ENCODE results near the gene FNBP1. TPM values are rescaled to one million over a fixed set of nuclear protein-coding genes. Genes with fewer than 3 reads are reported as not detected.

Gene FNBP1
- total RNA-seq, 1 experiment from 2014 or later, result 53.6 TPM

- Histone ChIP-seq H3K36me3 (ENCODE audit: control insufficient read depth, insufficient read depth, low read length) (no peaks in the 10 kb centered on the region; the same call in 1 of the 2 replicates), H3K9me3 (ENCODE audit: control insufficient read depth, insufficient read depth, low read depth, low read length) (no peaks in the 10 kb centered on the region), H3K4me1 (ENCODE audit: control insufficient read depth, insufficient read depth, low read length) (no peaks in the 10 kb centered on the region), H3K4me3 (ENCODE audit: low read depth in 2 of 2, low read length in 2 of 2) (no peak overlapping the region), H3K27ac (ENCODE audit: low read length) (no peak overlapping the region), H3K27me3 (ENCODE audit: control insufficient read depth, insufficient read depth, low read length) (no peaks in the 10 kb centered on the region)
- TF ChIP-seq, protein P1, sequence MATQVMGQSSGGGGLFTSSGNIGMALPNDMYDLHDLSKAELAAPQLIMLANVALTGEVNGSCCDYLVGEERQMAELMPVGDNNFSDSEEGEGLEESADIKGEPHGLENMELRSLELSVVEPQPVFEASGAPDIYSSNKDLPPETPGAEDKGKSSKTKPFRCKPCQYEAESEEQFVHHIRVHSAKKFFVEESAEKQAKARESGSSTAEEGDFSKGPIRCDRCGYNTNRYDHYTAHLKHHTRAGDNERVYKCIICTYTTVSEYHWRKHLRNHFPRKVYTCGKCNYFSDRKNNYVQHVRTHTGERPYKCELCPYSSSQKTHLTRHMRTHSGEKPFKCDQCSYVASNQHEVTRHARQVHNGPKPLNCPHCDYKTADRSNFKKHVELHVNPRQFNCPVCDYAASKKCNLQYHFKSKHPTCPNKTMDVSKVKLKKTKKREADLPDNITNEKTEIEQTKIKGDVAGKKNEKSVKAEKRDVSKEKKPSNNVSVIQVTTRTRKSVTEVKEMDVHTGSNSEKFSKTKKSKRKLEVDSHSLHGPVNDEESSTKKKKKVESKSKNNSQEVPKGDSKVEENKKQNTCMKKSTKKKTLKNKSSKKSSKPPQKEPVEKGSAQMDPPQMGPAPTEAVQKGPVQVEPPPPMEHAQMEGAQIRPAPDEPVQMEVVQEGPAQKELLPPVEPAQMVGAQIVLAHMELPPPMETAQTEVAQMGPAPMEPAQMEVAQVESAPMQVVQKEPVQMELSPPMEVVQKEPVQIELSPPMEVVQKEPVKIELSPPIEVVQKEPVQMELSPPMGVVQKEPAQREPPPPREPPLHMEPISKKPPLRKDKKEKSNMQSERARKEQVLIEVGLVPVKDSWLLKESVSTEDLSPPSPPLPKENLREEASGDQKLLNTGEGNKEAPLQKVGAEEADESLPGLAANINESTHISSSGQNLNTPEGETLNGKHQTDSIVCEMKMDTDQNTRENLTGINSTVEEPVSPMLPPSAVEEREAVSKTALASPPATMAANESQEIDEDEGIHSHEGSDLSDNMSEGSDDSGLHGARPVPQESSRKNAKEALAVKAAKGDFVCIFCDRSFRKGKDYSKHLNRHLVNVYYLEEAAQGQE (IDR thresholded peaks at IDR 0.05; ENCODE audit: insufficient read depth in 1 of 2, low read depth in 2 of 2, low read length in 1 of 2), result no peak
- TF ChIP-seq TCF7L2 (IDR thresholded peaks at IDR 0.05; ENCODE audit: low read depth, low read length) (no peak), POLR2AphosphoS5 (IDR thresholded peaks at IDR 0.05; ENCODE audit: low read depth, low read length) (no peak), CTCF (IDR thresholded peaks at IDR 0.05) (no peak), SIN3A (IDR thresholded peaks at IDR 0.05; ENCODE audit: borderline replicate concordance, insufficient read depth, low read depth, low read length) (no peak)
- BruUV-seq (replicated peaks), result no TSS peak
- in situ Hi-C loops (cut with HindIII; ENCODE audit: low pct_unique_long_range_greater_than_20kb, low sequenced_read_pairs), result no loop called here
- POLR2A ChIA-PET, result interaction anchor here (0.5 kb wide), 1 partner anchor 125 kb away, joined by 8 read pairs; no protein-coding TSS in a partner anchor
- DNase-seq (ENCODE audit: low read depth, low spot score) (no peak), ATAC-seq (no peak)
- intact Hi-C loops (cut with micrococcal nuclease; ENCODE audit: unreplicated experiment), result no loop called here
- CTCF ChIA-PET, result no interaction called here
Observed at GRCh38 chr9:129839324-129840023, 203.5 kb downstream of the FNBP1 start.

- DNase-seq (ENCODE audit: low read depth, low spot score), result no peak
- TF ChIP-seq POLR2AphosphoS5 (IDR thresholded peaks at IDR 0.05; ENCODE audit: low read depth, low read length) (no peak), SIN3A (IDR thresholded peaks at IDR 0.05; ENCODE audit: borderline replicate concordance, insufficient read depth, low read depth, low read length) (no peak), TCF7L2 (IDR thresholded peaks at IDR 0.05; ENCODE audit: low read depth, low read length) (no peak), CTCF (IDR thresholded peaks at IDR 0.05) (no peak)
- TF ChIP-seq, protein P1 (IDR thresholded peaks at IDR 0.05; ENCODE audit: insufficient read depth in 1 of 2, low read depth in 2 of 2, low read length in 1 of 2), result no peak
- ChIA-PET CTCF (no interaction called here), POLR2A (interaction anchor here (0.5 kb wide), 1 partner anchor 125 kb away, joined by 8 read pairs; no protein-coding TSS in a partner anchor)
- no TSS peak for BruUV-seq (replicated peaks)
- H3K27me3 ChIP-seq (ENCODE audit: control insufficient read depth, insufficient read depth, low read length), result no peaks in the 10 kb centered on the region
- H3K36me3 ChIP-seq (ENCODE audit: control insufficient read depth, insufficient read depth, low read length), result no peaks in the 10 kb centered on the region; the same call in none of the 2 replicates
- no peak overlapping the region for H3K27ac ChIP-seq (ENCODE audit: low read length)
- peaks cover 4% of the 10 kb centered on the region; the same call in 1 of the 2 replicates for H3K4me1 ChIP-seq (ENCODE audit: control insufficient read depth, insufficient read depth, low read length)
- H3K9me3 ChIP-seq (ENCODE audit: control insufficient read depth, insufficient read depth, low read depth, low read length), result no peaks in the 10 kb centered on the region
- no peak overlapping the region for H3K4me3 ChIP-seq (ENCODE audit: low read depth in 2 of 2, low read length in 2 of 2)
- in situ Hi-C loops (cut with HindIII; ENCODE audit: low pct_unique_long_range_greater_than_20kb, low sequenced_read_pairs) (no loop called here), intact Hi-C loops (cut with micrococcal nuclease; ENCODE audit: unreplicated experiment) (no loop called here)
- ATAC-seq, result no peak
Observed at GRCh38 chr9:129838707-129839259, 204.2 kb downstream of the FNBP1 start.
